Smooth muscle cell (in vitro differentiated cells): ENCODE measurements around the gene PHF12. TPM values are rescaled to one million over a fixed set of nuclear protein-coding genes. Genes with fewer than 3 reads are reported as not detected.
A peak's percentile ranks its signal among the peaks of the same experiment; 100 is the strongest.

Experiments used
- DNase-seq: peaks from one replicate; lab custom pipeline; 2025; ENCODE audit not compliant: unreplicated experiment; lab: John Stamatoyannopoulos, UW
- H2AFZ ChIP-seq: fragments of 200-600 bp; sonication (generic); 2 replicates; pipeline ENCODE4 v1.6.0; 2016; ENCODE audit warnings: antibody characterized with exemption, low read depth, mild to moderate bottlenecking
- H3F3A ChIP-seq: fragments of 200-600 bp; sonication (generic); 2 replicates; pipeline ENCODE4 v1.6.0; 2017; ENCODE audit warnings: antibody characterized with exemption, low read depth
- H3K27ac ChIP-seq: fragments of 200-600 bp; sonication (generic); 2 replicates; pipeline ENCODE4 v1.5.1; 2016; ENCODE audit warnings: low read depth, mild to moderate bottlenecking
- H3K27me3 ChIP-seq: fragments of 200-600 bp; sonication (generic); 2 replicates; pipeline ENCODE4 v1.6.1; 2016; ENCODE audit warnings: low read depth, mild to moderate bottlenecking
- H3K36me3 ChIP-seq: fragments of 200-600 bp; sonication (generic); 2 replicates; pipeline ENCODE4 v1.5.1; 2016; ENCODE audit warnings: low read depth
- H3K4me1 ChIP-seq: fragments of 200-600 bp; sonication (generic); 2 replicates; pipeline ENCODE4 v1.5.1; 2016; ENCODE audit warnings: low read depth
- H3K4me2 ChIP-seq: fragments of 200-600 bp; sonication (generic); 2 replicates; pipeline ENCODE4 v1.6.0; 2016; ENCODE audit warnings: mild to moderate bottlenecking
- H3K4me3 ChIP-seq: fragments of 200-600 bp; sonication (generic); 2 replicates; pipeline ENCODE4 v1.5.1; 2016; ENCODE audit warnings: mild to moderate bottlenecking
- H3K79me2 ChIP-seq: fragments of 200-600 bp; sonication (generic); 2 replicates; pipeline ENCODE4 v1.6.0; 2016; ENCODE audit warnings: low read depth, mild to moderate bottlenecking
- H3K9ac ChIP-seq: fragments of 200-600 bp; sonication (generic); 2 replicates; pipeline ENCODE4 v1.6.0; 2016; ENCODE audit warnings: low read depth
- H3K9me3 ChIP-seq: fragments of 200-600 bp; sonication (generic); replicated peaks from 2 replicates; pipeline ENCODE4 v1.5.1; 2016; ENCODE audit warnings: low read depth
- H4K20me1 ChIP-seq: fragments of 200-600 bp; sonication (generic); 2 replicates; pipeline ENCODE4 v1.6.0; 2016; ENCODE audit warnings: low read depth
- WGBS: methylation state at CpG from one replicate; pipeline ENCODE4 v1.1.7; 2016; ENCODE audit warnings: low lambda C conversion rate; 5-methylcytosine and 5-hydroxymethylcytosine counted together
- polyA plus RNA-seq: library from polyadenylated mRNA; unstranded; fragments of >200 nt; fragmentation: Nextera tagmentation; extraction: Ambion mirVana; gene quantifications from 2 replicates; pipeline ENCODE4 v1.2.1, GENCODE V29; 2016
- total RNA-seq: library from RNA; depleted of rRNA; stranded (reverse); fragments of >200 nt; gene quantifications from 2 replicates; pipeline ENCODE4 v1.2.3, GENCODE V29; 2014
- TF ChIP-seq, protein P1 (sequence below): fragments of 200-600 bp; sonication (generic); IDR thresholded peaks from 2 replicates; pipeline ENCODE4 v1.5.1; 2017; ENCODE audit warnings: borderline replicate concordance, mild to moderate bottlenecking, antibody characterized with exemption; ENCODE audit not compliant: insufficient read depth, poor library complexity, severe bottlenecking

Gene PHF12
- total and polyA plus RNA-seq, 2 experiments from 2014 or later = 14.0 to 18.9 TPM

DNA sequence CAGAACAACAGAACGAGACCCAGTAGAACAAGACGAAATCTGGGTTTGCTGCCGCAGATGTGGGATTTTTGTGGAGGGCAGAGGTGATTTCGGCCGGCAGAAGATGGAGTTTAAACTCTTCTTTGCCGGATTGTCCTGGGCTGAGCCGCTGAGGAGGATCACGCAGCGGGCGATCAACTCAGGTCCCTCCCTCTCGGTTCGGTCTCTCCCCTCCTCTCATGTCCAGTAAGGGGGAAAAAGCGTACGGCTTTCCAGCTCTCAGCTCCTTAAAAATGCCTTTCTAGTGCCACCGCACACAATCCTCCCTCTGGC lies 2.5 kb downstream of the PHF12 start:
- peaks cover 26% of the 10 kb centered on the region for H3F3A ChIP-seq
- H3K4me3 ChIP-seq = peak overlapping the region; percentile 90
- TF ChIP-seq, protein P1, sequence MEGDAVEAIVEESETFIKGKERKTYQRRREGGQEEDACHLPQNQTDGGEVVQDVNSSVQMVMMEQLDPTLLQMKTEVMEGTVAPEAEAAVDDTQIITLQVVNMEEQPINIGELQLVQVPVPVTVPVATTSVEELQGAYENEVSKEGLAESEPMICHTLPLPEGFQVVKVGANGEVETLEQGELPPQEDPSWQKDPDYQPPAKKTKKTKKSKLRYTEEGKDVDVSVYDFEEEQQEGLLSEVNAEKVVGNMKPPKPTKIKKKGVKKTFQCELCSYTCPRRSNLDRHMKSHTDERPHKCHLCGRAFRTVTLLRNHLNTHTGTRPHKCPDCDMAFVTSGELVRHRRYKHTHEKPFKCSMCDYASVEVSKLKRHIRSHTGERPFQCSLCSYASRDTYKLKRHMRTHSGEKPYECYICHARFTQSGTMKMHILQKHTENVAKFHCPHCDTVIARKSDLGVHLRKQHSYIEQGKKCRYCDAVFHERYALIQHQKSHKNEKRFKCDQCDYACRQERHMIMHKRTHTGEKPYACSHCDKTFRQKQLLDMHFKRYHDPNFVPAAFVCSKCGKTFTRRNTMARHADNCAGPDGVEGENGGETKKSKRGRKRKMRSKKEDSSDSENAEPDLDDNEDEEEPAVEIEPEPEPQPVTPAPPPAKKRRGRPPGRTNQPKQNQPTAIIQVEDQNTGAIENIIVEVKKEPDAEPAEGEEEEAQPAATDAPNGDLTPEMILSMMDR = no peak
- peaks cover 53% of the 10 kb centered on the region for H4K20me1 ChIP-seq
- peaks cover 20% of the 10 kb centered on the region for H3K4me1 ChIP-seq
- no peaks in the 10 kb centered on the region for H3K27me3 ChIP-seq
- H3K27ac ChIP-seq = peak overlapping the region; percentile 86
- peak overlapping the region; percentile 83 for H2AFZ ChIP-seq
- H3K9me3 ChIP-seq = no peaks in the 10 kb centered on the region
- peak overlapping the region; percentile 98 for H3K4me2 ChIP-seq
- WGBS = 2% methylated on average over 15 of the region's 15 CpGs
- H3K9ac ChIP-seq = peak overlapping the region; percentile 82
- peaks cover under 1% of the 10 kb centered on the region for H3K36me3 ChIP-seq
- DNase-seq = no peak
- H3K79me2 ChIP-seq = peaks cover 68% of the 10 kb centered on the region

DNA sequence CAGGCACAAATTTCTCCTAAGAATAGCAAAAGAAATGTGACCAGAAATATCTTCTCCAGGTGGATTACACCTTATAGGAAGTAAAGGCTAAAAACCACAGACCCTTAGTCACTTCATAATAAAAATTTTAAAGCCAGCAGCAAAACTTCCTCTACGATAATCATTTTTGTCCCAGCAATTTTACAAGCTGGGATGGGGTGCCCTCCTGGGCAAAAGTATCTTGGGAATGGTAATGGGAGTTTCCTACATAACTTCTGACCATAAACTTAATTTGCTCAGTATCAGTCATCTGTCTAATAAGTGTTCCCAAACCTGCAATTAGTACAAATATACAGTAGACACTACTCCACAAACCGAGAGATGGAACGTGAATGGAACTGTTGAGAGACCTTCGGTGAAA lies 3.0 kb downstream of the PHF12 start:
- 23% methylated on average over 4 of the region's 4 CpGs for WGBS
- H3K4me3 ChIP-seq = peak overlapping the region; percentile 90

DNA sequence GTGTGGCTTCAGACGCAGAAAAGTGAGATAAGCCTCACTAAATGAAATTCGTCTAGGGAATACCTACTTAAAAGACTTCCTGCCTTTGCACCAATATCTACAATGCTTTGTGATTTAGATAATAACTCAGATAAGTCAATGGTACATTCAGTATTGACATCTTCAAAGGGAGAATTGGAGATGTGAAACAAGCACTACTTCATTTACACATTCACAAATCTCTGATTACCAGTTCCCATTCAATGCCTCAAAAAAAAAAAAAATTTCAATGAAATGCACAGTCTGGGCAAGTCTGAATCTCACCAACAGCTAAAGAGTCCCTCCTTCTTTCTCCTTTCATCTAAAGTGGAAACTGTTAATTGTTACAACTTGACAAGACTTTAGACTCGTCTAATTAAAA lies 3.7 kb downstream of the PHF12 start:
- H3K36me3 ChIP-seq = peaks cover 3% of the 10 kb centered on the region
- H3F3A ChIP-seq = peaks cover 26% of the 10 kb centered on the region
- DNase-seq = no peak
- TF ChIP-seq, protein P1 = no peak
- H3K9me3 ChIP-seq = no peaks in the 10 kb centered on the region
- peak overlapping the region; percentile 90 for H3K4me3 ChIP-seq
- peaks cover 20% of the 10 kb centered on the region for H3K4me1 ChIP-seq
- peaks cover 65% of the 10 kb centered on the region for H4K20me1 ChIP-seq
- no peak overlapping the region for H2AFZ ChIP-seq
- H3K27ac ChIP-seq = peak overlapping the region; percentile 86
- 76% methylated on average over 3 of the region's 3 CpGs for WGBS
- no peaks in the 10 kb centered on the region for H3K27me3 ChIP-seq
- H3K4me2 ChIP-seq = peak overlapping the region; percentile 98
- H3K9ac ChIP-seq = peak overlapping the region; percentile 82
- peaks cover 80% of the 10 kb centered on the region for H3K79me2 ChIP-seq

More for the DNA sequence above, 3.0 kb downstream of the PHF12 start:
- no peak for DNase-seq
- H3K9ac ChIP-seq = peak overlapping the region; percentile 82
- peaks cover 73% of the 10 kb centered on the region for H3K79me2 ChIP-seq
- no peaks in the 10 kb centered on the region for H3K9me3 ChIP-seq
- peak overlapping the region; percentile 86 for H3K27ac ChIP-seq
- H3K4me2 ChIP-seq = peak overlapping the region; percentile 98
- peaks cover 26% of the 10 kb centered on the region for H3F3A ChIP-seq
- peaks cover 57% of the 10 kb centered on the region for H4K20me1 ChIP-seq
- TF ChIP-seq, protein P1 = no peak
- H3K4me1 ChIP-seq = peaks cover 20% of the 10 kb centered on the region
- H3K36me3 ChIP-seq = peaks cover 3% of the 10 kb centered on the region
- no peaks in the 10 kb centered on the region for H3K27me3 ChIP-seq
- H2AFZ ChIP-seq = no peak overlapping the region

DNA sequence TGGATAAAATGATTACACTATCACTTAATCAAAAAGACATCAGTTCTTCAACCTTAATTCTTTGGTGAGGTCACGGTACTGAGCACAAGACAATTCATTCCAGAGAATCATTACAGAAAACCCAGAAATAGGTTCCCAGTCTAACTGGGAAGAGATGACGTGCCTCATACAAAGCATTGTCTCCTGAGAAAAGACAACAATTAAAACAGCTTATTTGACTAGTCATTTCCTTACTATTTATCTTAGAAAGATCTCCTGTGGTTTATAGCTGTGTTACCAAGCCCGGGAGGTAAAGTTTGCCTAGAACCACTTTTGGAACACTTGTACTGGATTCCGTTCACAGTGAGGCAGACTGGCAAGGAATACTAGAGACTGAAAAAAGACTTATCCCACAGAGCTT lies 5.1 kb downstream of the PHF12 start:
- Histone ChIP-seq H3F3A (peaks cover 26% of the 10 kb centered on the region), H2AFZ (no peak overlapping the region), H3K4me2 (no peak overlapping the region), H3K4me1 (peaks cover 23% of the 10 kb centered on the region), H3K79me2 (peaks cover 94% of the 10 kb centered on the region), H3K27me3 (no peaks in the 10 kb centered on the region), H3K27ac (peak overlapping the region; percentile 36), H3K9me3 (no peaks in the 10 kb centered on the region), H3K4me3 (no peak overlapping the region), H3K36me3 (peaks cover 3% of the 10 kb centered on the region), H3K9ac (no peak overlapping the region), H4K20me1 (peaks cover 79% of the 10 kb centered on the region)
- TF ChIP-seq, protein P1 = no peak
- 78% methylated on average over 4 of the region's 4 CpGs for WGBS
- no peak for DNase-seq
